Fibroblast of skin of left biceps (primary cell): ENCODE results near the gene PSENEN.
"Not testable (repeated sequence)": the region's sequence is repeated elsewhere in the genome, so short reads cannot be mapped to it uniquely, and the experiment has no call there.

Source experiments
- DNase-seq, 2 experiments: peaks; one replicate each; pipeline ENCODE4 v3.0.0-alpha.2; 2013; ENCODE audit warnings: low read depth in 2 of 2

The PSENEN gene

GRCh38 chr19:35751839-35752745 is 6.6 kb downstream of the PSENEN start:
- DNase-seq = no peak

- no peak for DNase-seq
Observed at GRCh38 chr19:35752746-35753350, 7.4 kb downstream of the PSENEN start.

GRCh38 chr19:35753634-35754369 is 8.4 kb downstream of the PSENEN start:
- no peak for DNase-seq

GRCh38 chr19:35754370-35755130 is 9.1 kb downstream of the PSENEN start:
- DNase-seq = no peak

- no peak for DNase-seq
Observed at GRCh38 chr19:35755131-35755549, 9.7 kb downstream of the PSENEN start.

- DNase-seq = no peak
Observed at GRCh38 chr19:35755550-35756376, 10.3 kb downstream of the PSENEN start.

- no peak for DNase-seq
Observed at GRCh38 chr19:35756377-35757230, 11.2 kb downstream of the PSENEN start, which contains the start of gene HSPB6. TSS of gene HSPB6 (minus strand) at chr19:35757029. CDS start at chr19:35757008, 21 bp downstream.

GRCh38 chr19:35757231-35757748 is 11.8 kb downstream of the PSENEN start:
- DNase-seq = peak; percentile 81 to 82

GRCh38 chr19:35757749-35758608 is 12.5 kb downstream of the PSENEN start, which contains the start of gene PROSER3:
TSS of gene PROSER3 (plus strand) at chr19:35758176. CDS start at chr19:35758216, 40 bp downstream.
- peak; percentile 99 to 100 for DNase-seq

GRCh38 chr19:35759697-35760096 is 14.2 kb downstream of the PSENEN start:
- DNase-seq = no peak

GRCh38 chr19:35760711-35761349 is 15.4 kb downstream of the PSENEN start:
- no peak for DNase-seq

GRCh38 chr19:35764432-35765315 is 19.2 kb downstream of the PSENEN start:
- no peak for DNase-seq

GRCh38 chr19:35766571-35767104 is 21.2 kb downstream of the PSENEN start:
- DNase-seq = no peak

- no peak for DNase-seq
Observed at GRCh38 chr19:35767288-35768081, 22.0 kb downstream of the PSENEN start.

- no peak for DNase-seq
Observed at GRCh38 chr19:35768082-35768421, 22.6 kb downstream of the PSENEN start.

- not testable (repeated sequence) for DNase-seq
Observed at GRCh38 chr19:35772362-35772761, 26.9 kb downstream of the PSENEN start.
